GM21447 (cell line): ENCODE data around the gene PIK3R2.
A peak's percentile ranks its signal among the peaks of the same experiment; 100 is the strongest.

Experiments used
- ATAC-seq: cut with Tn5 transposase; IDR thresholded peaks from one replicate; pipeline ENCODE4 v1.9.1; 2021; ENCODE audit not compliant: unreplicated experiment

The PIK3R2 gene

GRCh38 chr19:18171605-18172327 is 18.8 kb downstream of the PIK3R2 start:
- no peak for ATAC-seq

DNA sequence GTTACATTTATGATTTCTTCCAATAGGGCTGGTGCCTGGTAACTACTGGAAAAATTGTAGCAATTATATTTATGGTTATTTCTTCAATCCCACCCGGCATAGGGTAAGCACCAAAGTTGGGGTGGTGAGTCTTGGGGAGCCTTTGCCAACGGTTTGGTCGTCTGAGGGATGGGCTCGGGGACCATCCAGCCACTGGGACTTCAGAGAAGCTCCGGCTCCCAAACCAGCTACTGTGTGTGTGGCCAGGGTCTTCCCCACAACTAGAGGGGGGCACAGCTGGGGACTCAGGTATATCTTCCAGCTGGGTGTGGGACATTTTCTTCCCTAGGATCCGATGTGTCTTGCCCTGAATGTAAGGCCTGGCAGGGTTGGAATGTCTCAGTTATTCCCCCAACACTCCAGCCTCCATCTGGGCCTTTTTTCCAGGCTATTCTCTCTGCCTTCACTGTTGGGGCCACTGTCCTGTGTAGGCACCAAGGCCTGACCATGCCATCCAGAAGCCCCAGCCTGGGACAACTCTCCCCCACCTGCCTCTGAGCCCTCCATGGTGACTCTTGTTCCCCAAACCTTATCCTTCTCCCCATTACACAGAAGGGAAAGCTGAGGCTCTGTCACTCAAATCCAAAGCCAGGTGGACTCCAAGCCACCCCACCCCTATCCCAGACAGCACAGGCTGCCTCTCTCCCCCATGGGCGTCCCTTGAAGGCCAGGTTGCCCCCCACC is 19.5 kb downstream of the PIK3R2 start:
- ATAC-seq, result no peak

DNA sequence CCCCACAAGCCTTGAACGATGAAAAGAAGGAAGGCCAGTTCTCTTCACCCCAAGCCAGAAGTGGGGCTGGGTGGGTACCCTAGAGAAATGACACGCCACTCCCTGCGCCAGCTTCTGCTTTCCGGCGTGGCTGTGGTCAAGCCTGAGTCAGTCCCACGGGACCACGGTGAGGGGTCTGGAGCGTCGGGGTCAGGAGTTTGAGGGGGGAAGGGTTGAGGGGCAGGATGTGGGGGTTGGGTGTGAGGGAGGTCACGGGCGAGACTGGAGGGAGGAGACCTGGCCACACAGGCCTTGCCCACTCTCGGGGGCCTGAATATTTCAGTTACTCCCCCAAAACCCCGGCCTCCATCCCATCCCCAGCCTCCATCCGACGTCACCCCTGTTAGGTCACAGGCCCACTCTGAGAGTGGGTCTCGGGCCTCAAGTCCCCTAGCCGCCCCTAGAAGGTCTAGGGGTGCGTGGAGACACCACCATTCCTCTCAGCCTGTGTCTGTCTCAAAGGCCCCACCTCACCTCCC is 20.1 kb downstream of the PIK3R2 start:
- peak; percentile 3 for ATAC-seq

DNA sequence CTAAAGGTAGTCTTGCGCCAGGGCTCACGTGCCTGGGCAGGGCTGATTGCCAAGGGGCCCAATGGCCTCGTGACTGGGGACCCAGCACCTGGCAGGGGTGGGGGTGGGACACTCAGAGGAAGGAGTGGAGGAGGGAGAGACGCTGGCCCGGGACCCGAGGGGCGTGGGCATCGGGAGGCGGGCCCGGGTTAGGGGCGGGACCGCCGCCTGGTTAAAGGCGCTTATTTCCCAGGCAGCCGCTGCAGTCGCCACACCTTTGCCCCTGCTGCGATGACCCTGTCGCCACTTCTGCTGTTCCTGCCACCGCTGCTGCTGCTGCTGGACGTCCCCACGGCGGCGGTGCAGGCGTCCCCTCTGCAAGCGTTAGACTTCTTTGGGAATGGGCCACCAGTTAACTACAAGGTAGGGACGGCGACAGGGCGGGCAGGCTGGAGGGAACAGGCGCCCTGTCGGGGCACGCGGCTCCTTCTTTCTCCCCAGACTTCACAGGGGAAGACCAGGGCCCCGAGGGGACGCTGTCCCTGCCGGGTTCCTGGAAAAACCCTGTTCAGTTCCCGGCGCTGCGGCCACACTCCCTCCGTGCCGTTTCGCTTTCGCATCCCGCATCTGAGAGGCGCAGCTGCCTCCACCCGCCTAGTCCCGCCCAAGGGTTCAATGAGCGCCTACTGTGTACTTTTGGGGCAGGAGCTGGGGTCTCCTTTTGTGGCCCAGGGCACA is 20.8 kb downstream of the PIK3R2 start, which contains the start of gene IFI30:
IFI30 (plus strand) TSS at position 242 of the 717 bp plus-strand sequence; CDS start at position 271, 29 bp downstream.
- peak; percentile 49 for ATAC-seq

- no peak for ATAC-seq
Measured at GRCh38 chr19:18174983-18175382, 22.0 kb downstream of the PIK3R2 start.

- no peak for ATAC-seq
Measured at GRCh38 chr19:18176367-18177310, 23.7 kb downstream of the PIK3R2 start.

DNA sequence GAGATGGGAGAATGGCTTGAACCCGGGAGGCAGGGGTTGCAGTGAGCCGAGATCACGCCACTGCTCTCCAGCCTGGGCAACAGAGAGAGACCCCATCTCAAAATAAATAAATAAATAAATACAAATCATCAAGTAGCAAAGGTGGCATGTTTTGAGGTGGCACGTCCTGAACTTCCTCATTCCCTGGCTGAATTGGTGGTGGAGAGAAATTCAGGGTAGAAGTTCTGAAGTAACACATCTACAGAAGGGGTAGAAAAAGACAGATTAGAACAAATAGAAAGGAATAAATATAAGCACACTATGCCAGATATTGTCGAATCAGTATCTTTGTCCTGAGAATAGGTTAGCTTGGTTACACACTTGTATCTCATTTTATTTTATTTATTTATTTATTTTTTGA is 27.0 kb downstream of the PIK3R2 start:
- ATAC-seq, result no peak

DNA sequence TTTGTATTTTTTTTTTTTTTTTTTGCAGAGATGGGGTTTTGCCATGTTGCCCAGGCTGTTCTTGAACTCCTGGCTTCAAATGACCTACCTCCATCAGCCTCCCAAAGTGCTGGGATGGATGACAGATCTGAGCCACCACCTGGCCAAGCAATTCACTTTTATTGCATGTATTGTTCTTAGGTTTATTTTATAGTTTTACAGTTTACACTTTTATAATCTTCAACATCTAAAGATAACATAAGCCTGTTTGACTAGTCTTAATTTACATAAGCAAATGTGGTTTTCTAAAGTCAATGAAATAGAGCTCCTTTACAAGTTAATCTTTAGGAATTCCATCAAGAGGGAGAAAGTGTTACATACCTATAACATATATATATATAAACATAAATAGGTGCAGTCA is 30.6 kb downstream of the PIK3R2 start:
- no peak for ATAC-seq

- ATAC-seq, result no peak
Measured at GRCh38 chr19:18185538-18185937, 32.6 kb downstream of the PIK3R2 start.

DNA sequence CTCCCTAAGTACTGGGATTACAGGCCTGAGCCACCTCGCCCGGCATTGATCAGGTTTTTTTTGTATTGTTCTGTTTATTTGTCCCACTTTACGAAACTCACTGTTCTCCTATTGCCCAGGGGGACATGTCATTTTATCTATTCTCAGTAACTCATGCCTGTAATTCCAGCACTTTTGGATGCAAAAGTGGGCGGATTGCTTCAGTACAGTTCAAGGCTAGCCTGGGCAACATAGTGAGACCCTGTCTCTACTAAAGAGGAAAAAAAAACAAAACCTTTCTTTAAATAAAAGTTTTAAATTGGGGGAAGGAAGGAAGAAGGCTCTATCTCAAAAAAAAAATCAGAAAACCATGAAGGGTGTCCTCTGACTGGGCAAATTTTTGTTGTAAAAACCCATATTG is 37.3 kb downstream of the PIK3R2 start:
- no peak for ATAC-seq

DNA sequence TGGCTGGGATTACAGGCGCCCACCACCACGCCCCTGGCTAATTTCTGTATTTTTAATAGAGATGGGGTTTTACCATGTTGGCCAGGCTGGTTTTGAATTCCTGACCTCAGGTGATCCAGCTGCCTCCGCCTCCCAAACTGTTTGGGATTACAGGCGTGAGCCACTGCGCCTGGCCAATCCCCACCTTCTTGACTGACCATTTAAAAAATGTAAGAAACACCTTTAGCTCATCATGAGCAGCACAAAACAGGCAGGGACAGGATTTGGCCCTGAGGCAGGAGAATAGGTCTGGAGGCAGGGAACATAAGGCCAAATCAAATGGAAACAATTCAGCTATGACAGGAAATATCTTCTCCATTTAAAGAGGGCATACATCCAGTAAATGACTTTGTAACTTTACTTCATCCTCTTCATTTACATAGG is 38.7 kb downstream of the PIK3R2 start:
- no peak for ATAC-seq

DNA sequence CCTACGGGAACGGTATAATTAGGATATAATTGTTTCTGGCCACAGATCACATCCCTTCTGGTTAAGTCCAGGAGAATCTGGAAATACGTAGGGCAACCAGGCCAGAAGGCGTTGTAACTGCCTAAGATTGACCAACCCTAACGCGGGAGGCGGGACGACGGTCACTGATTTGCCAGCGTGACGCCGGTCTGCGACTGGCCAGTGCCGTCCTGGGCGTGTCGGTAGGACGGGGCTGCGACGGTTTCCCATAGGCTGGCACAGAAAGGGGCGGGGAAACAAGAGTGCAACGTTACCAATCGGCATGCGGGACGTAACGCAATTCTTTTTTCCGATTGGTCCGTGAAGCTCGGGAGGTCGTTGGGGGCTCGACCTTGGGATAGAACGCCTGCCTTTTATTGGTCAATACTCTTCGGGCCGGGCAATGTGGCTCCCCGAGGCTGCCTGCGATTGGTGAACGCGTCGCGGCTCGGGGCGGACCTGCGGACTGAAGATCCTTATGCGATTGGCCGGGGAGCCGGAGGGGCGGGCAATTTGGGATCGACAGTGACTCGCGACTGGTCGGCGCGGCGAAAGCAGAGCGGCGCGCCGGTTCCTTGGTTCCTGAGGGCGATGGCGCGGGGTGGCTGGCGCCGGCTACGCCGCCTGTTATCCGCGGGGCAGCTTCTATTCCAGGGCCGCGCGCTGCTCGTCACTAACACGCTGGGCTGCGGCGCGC is 39.9 kb downstream of the PIK3R2 start, which contains the start of gene MPV17L2:
MPV17L2 (plus strand) TSS at position 546 of the 715 bp plus-strand sequence; CDS start at position 610, 64 bp downstream.
- ATAC-seq, result peak; percentile 81

DNA sequence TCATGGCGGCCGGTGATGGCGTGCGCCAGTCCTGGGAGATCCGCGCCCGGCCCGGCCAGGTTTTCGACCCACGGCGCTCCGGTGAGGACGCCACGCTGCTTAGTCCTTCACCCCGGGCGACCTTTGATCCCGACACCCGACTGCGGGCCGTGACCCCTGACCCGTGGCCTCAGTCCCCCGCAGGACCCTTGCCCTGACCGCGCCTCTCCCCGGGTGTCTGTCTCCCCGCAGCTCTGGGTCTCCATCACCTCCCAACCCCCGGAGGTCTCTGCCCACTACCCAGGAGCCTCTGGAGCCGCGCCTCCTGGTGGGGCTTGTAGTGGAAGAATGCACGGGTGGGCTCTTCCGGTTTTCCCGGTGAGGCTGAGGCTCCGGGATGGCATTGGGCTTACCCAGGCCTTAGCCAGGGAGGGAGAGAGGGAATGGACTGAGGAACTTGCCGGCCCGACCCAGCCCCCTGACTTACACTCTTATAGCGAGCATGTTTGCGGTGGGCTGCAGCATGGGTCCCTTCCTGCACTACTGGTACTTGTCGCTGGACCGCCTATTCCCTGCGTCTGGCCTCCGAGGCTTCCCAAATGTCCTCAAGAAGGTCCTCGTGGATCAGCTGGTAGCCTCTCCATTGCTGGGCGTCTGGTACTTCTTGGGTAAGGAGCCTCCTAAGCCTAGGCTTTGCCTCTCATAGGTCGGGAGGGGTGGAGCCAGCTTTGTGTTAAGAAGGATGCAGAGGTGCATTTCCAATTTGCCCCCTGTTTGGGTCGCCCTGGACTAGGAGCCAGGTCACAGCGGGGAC is 40.6 kb downstream of the PIK3R2 start:
- ATAC-seq, result no peak

DNA sequence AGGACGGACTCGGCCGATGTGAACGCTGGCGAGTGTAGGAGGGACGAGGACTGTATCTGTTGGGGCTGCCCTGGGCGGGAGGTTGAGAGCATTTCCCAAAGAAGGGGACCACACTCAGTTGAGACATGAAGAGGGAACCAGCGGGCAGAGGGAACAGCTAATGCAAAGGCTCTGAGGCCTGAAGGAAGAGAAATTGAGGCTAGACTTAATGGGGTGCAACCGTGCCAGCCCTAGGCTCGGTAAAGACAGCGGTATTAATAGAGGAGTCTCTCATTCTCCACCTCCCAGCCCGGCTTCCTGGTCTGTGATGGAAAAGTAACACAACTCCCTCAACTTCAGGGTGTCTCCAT is 41.2 kb downstream of the PIK3R2 start:
- ATAC-seq, result no peak

GRCh38 chr19:18194554-18195238 is 41.7 kb downstream of the PIK3R2 start:
- ATAC-seq, result no peak

DNA sequence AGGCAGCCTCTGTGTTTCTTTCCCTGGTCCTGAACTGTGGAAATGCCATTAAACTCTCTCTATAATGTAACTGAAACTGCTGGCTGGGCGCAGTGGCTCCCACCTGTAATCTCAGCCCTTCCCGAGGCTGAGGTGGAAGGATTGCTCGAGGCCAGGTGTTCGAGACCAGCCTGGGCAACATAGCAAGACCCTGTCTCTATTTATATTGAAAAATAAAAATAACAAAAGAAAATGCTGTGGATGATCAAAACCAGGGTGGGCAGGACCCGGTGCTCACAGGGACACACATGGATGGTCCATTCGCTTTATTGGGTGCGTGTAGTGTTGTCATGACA is 43.5 kb downstream of the PIK3R2 start:
- no peak for ATAC-seq

DNA sequence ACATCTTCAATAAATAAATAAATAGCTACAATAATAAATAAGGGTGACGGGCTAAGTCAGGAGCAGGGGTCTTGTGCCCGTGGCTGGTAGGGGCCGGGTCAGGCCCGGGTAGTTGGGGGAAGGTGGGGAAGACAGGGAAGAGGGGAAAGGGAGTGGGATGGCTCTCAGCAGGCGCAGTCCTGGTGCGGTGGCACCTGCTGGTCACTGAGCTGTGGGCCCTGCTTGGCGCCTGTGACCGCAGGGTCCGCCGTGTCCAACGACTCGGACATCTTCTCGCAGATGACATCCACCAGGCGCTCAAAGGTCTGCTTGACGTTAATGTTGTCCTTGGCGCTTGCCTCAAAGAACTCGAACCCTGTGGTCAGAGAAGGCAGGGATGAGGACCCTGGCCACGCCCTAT is 44.3 kb downstream of the PIK3R2 start:
- ATAC-seq, result no peak

DNA sequence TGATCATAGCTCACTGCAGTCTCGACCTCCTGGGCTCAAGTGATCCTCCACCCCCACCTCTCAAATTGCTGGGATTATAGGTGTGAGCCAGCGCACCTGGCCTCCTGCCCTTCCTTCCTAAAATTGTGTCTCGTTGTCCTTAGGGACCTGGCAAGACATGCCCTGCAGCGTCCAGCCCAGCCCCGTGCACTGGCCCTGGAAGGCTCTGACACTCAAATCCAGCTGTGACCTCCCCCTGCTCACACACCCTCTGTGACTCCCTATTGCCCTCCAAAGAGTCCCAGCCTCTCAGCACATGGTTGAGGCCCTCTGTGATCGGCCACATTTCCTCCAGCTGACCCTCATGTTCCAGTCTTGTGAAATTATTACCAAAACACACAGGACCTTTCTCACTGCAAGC is 45.0 kb downstream of the PIK3R2 start:
- no peak for ATAC-seq

- no peak for ATAC-seq
Measured at GRCh38 chr19:18198374-18198773, 45.4 kb downstream of the PIK3R2 start.
